ENCODE measurements around the gene HOMER3.

HOMER3 gene

GRCh38 chr19:18940769-18941627 is at the start of gene HOMER3:
TSS of gene HOMER3 (minus strand) at chr19:18941217. CDS start at chr19:18938982, 2,235 bp downstream.
- no peak for DNase-seq

GRCh38 chr19:18990128-18990708 is 49.2 kb upstream of the HOMER3 start:
- DNase-seq = no peak

- no peak for DNase-seq
These were observed 48.3 kb upstream of the HOMER3 start for GRCh38 chr19:18989316-18989715.

GRCh38 chr19:18987456-18987855 is 46.4 kb upstream of the HOMER3 start:
- DNase-seq = no peak

- DNase-seq = no peak
These were observed 44.2 kb upstream of the HOMER3 start for GRCh38 chr19:18985257-18985656.

- no peak for DNase-seq
These were observed 43.2 kb upstream of the HOMER3 start for GRCh38 chr19:18984251-18984650.

- DNase-seq = no peak
These were observed 41.7 kb upstream of the HOMER3 start for GRCh38 chr19:18982669-18983068.

- DNase-seq = no peak
These were observed 39.5 kb upstream of the HOMER3 start for GRCh38 chr19:18980432-18981020.

- DNase-seq = no peak
These were observed 37.6 kb upstream of the HOMER3 start for GRCh38 chr19:18978616-18979015.

GRCh38 chr19:18975869-18976268 is 34.9 kb upstream of the HOMER3 start:
- DNase-seq = no peak

GRCh38 chr19:18975011-18975410 is 34.0 kb upstream of the HOMER3 start:
- no peak for DNase-seq

- DNase-seq = no peak
These were observed 31.8 kb upstream of the HOMER3 start for GRCh38 chr19:18972851-18973250.

- DNase-seq = no peak
These were observed 31.3 kb upstream of the HOMER3 start for GRCh38 chr19:18972301-18972811.

- no peak for DNase-seq
These were observed 29.1 kb upstream of the HOMER3 start for GRCh38 chr19:18969931-18970659.

- DNase-seq = no peak
These were observed 26.5 kb upstream of the HOMER3 start for GRCh38 chr19:18967358-18968146.

GRCh38 chr19:18966307-18966706 is 25.3 kb upstream of the HOMER3 start:
- no peak for DNase-seq

GRCh38 chr19:18964121-18964520 is 23.1 kb upstream of the HOMER3 start:
- no peak for DNase-seq

GRCh38 chr19:18961767-18962620 is 21.0 kb upstream of the HOMER3 start:
- no peak for DNase-seq

- no peak for DNase-seq
These were observed 19.4 kb upstream of the HOMER3 start for GRCh38 chr19:18960370-18960769.

- DNase-seq = no peak
These were observed 14.0 kb upstream of the HOMER3 start for GRCh38 chr19:18955042-18955441.

GRCh38 chr19:18954094-18954493 is 13.1 kb upstream of the HOMER3 start:
- DNase-seq = no peak
